Measurements from ENCODE around the gene GRK5.

DNA sequence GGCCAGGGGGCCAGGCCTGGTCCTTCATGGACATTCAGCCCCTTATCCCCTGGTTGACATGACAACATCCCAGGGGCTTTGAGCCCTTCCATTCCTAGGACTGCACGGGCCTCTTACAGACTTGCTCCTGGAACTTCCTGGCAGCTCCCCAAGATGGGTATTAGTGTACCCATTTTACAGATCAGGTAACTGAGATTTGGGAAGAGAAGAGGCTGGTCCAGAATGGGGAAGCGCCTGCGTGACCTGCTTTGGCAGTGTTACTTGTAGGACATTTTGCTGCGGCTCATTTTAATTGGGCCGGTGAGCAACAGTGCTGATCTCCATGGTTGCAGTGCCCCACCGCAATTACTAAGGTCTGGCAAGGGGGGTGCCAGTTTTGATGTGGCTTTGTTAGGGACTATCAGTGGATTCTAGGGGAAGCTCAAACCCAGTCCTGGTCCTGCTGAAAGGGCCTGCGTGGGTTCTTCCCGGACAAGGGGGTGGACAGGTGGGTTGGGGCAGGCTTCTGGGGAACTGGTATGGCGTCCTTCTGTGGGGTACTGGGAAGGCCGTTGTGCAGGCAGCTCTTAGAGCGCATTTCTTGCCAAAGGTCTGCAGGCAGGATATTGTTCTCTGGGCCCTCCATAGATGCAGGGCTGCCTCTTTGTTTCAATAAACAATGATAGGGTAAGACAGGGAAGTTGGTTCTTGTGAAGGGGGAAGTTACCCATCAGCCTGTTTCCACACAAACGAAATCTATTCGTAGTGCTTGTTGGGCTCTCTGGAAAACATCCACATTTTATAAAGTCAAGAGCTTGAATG lies 197.5 kb downstream of the GRK5 start:
- no peak for TF ChIP-seq POLR2A (IDR thresholded peaks at IDR 0.05)
- TF ChIP-seq, protein P1, sequence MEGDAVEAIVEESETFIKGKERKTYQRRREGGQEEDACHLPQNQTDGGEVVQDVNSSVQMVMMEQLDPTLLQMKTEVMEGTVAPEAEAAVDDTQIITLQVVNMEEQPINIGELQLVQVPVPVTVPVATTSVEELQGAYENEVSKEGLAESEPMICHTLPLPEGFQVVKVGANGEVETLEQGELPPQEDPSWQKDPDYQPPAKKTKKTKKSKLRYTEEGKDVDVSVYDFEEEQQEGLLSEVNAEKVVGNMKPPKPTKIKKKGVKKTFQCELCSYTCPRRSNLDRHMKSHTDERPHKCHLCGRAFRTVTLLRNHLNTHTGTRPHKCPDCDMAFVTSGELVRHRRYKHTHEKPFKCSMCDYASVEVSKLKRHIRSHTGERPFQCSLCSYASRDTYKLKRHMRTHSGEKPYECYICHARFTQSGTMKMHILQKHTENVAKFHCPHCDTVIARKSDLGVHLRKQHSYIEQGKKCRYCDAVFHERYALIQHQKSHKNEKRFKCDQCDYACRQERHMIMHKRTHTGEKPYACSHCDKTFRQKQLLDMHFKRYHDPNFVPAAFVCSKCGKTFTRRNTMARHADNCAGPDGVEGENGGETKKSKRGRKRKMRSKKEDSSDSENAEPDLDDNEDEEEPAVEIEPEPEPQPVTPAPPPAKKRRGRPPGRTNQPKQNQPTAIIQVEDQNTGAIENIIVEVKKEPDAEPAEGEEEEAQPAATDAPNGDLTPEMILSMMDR (IDR thresholded peaks at IDR 0.05), result no peak

All from right lobe of liver (tissue), 4 donors.